ENCODE measurements around the gene ZFAND5. TPM values are rescaled to one million over a fixed set of nuclear protein-coding genes. Genes with fewer than 3 reads are reported as not detected.

ZFAND5 gene
- 10 to 100 TPM; 92.4 to 93.8 TPM for total RNA-seq

DNA sequence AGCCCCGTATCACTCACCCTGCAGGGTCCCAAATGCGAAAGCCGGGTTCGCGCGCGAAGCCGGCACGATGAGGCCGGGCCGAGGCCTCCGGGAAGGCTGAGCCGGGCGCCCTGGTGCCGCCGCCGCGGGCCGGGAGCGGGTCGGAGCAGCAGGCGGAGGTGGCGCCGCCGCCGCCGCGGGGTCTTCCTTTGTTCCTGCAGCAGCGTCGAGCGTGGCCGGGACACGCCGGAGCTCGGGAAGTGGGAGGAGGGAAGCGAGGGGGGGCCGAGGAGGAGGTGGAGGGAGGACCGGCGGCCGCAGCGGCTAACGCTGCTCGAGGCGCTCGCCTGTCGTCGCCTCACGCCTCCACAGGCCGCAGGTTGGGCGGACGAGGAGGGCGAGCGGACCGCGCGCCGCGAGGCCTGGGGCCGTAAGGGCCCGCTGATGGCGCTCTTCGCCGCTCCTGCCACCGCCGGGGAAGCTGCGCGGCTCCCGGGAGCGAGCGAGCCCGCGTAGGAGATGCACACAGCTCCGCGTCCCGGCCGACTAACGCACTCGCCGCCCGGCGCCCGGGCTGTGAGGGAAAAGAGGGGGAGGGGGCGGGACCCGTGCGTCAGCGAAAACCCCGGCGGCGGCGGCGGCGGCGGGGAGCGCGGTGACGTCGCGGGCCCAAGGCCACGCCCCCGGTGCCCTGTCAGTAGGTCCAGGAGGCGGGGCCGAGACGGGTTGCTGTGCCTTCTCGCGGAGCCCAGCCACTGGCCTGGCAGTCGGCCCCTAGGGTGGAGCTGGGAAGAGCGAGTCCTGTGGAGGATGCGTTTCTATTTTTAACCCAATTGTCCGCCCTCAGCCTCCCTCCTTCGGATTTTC, at the start of gene ZFAND5:
Gene ZFAND5, minus strand, starts transcription at position 530 of the 846 bp plus-strand sequence. CDS start 4,430 bp downstream, outside the sequence.
- ChIA-PET POLR2A (interaction anchor here (0.7 to 2.2 kb wide), 19 partner anchors 9 to 770 kb away, joined by 3 to 9 read pairs (median 4); partner anchors contain the start of gene CEMIP2), CTCF (interaction anchor here (0.8 to 1.7 kb wide), 7 partner anchors 16 to 228 kb away, joined by 3 to 6 read pairs (median 4); no protein-coding TSS in a partner anchor)
- peak within 1 kb of the TSS; percentile 96 for H3K27ac Mint-ChIP-seq
- intact Hi-C loops (cut with micrococcal nuclease) = loop anchor here (1.0 to 10.0 kb wide), 14 partner anchors 9 to 1950 kb away; partner anchors contain the start of genes ABHD17B, ANXA1, C9orf85 and CEMIP2
- peaks cover 35% of the 10 kb centered on the region for H3K4me1 Mint-ChIP-seq (ENCODE audit: low read depth)
- H3K36me3 Mint-ChIP-seq = peaks cover 19% of the 10 kb centered on the region
- H3K9me3 Mint-ChIP-seq = no peaks in the 10 kb centered on the region
- H3K4me3 Mint-ChIP-seq = peak within 1 kb of the TSS; percentile 84
- peak; percentile 95 for DNase-seq
- no peaks in the 10 kb centered on the region for H3K27me3 Mint-ChIP-seq

DNA sequence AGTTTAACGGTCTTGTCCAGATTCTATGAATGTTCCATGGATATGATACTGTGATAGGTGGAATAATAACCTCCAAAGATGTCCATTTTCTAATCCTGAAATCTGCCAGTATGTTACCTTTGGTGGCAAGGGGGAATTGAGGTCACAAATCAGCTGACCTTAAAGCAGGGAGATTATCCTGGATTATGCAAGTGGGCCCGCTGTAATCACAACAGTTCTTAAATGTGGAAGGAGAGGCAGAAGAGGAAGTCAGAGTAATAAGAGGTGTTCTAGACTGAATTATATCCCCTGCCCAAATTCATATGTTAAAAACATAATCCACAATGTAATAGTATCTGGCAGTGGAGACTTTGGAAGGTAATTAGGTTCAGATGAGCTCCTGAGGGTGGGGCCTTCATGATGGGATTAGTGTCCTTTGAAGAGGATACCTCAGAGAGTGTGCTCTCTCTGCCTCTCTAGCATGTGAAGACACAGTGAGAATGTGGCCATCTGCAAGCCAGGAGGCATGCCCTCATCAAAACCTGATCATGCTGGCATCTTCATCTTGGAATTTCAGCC, 47.6 kb upstream of the ZFAND5 start:
- ChIA-PET POLR2A (no interaction called here), CTCF (no interaction called here)
- no peak for DNase-seq
- Mint-ChIP-seq H3K4me1 (ENCODE audit: low read depth) (no peaks in the 10 kb centered on the region), H3K27me3 (no peaks in the 10 kb centered on the region), H3K9me3 (no peaks in the 10 kb centered on the region), H3K27ac (no peak overlapping the region), H3K36me3 (no peaks in the 10 kb centered on the region), H3K4me3 (no peak overlapping the region)
- intact Hi-C loops (cut with micrococcal nuclease) = no loop called here

- POLR2A ChIA-PET = no interaction called here
- CTCF ChIA-PET = no interaction called here
- no peaks in the 10 kb centered on the region for H3K4me1 Mint-ChIP-seq (ENCODE audit: low read depth)
- H3K36me3 Mint-ChIP-seq = no peaks in the 10 kb centered on the region
- no peak for DNase-seq
- intact Hi-C loops (cut with micrococcal nuclease) = no loop called here
- no peaks in the 10 kb centered on the region for H3K27me3 Mint-ChIP-seq
- H3K27ac Mint-ChIP-seq = no peak overlapping the region
- H3K4me3 Mint-ChIP-seq = no peak overlapping the region
- H3K9me3 Mint-ChIP-seq = no peaks in the 10 kb centered on the region
These were observed 45.2 kb upstream of the ZFAND5 start for GRCh38 chr9:72410214-72410613.

DNA sequence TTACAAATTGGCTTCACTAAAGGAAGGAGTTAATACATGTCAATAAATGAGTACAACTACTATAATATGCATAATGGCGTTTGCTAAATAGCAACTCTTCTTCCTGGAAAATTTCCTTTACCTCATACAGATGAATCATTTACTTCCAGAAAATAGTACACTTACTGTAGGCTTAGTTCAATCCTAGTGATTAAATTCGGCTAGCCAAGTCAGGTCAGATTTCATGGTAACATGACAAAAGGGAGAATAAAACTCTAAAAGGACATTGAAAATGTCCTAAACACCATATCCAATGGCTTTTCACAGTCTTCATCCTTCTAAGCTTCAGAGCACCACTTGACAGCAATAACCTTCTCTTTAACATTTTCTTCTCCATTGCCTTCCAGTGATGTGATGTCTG, 42.1 kb upstream of the ZFAND5 start:
- ChIA-PET CTCF (no interaction called here), POLR2A (no interaction called here)
- Mint-ChIP-seq H3K27ac (no peak overlapping the region), H3K4me1 (ENCODE audit: low read depth) (no peaks in the 10 kb centered on the region), H3K4me3 (no peak overlapping the region), H3K36me3 (no peaks in the 10 kb centered on the region), H3K27me3 (no peaks in the 10 kb centered on the region), H3K9me3 (no peaks in the 10 kb centered on the region)
- no peak for DNase-seq
- intact Hi-C loops (cut with micrococcal nuclease) = no loop called here

DNA sequence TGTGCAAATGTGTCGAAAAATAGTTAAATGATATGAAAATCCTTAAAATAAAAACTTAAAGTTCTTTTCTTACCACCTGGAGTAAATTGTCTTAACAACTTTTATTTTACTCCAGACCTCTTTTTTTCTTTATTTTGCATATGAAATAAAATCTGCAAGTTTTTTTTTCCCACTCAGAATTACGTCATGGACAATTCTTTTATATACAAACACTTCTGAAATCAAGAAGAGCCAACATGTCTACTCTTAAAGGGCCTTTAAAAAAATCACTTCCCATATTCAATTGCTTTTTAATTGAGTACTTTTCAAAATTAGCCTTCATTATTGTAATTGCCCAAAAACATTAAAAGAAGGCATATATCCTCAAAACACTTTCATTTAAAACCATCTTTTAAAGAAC, 37.7 kb upstream of the ZFAND5 start:
- ChIA-PET CTCF (no interaction called here), POLR2A (no interaction called here)
- Mint-ChIP-seq H3K4me3 (no peak overlapping the region), H3K27ac (no peak overlapping the region), H3K9me3 (no peaks in the 10 kb centered on the region), H3K4me1 (ENCODE audit: low read depth) (no peaks in the 10 kb centered on the region), H3K36me3 (no peaks in the 10 kb centered on the region), H3K27me3 (no peaks in the 10 kb centered on the region)
- no peak for DNase-seq
- intact Hi-C loops (cut with micrococcal nuclease) = no loop called here

GRCh38 chr9:72401396-72401795, 36.4 kb upstream of the ZFAND5 start:
- POLR2A ChIA-PET = no interaction called here
- no peak overlapping the region for H3K27ac Mint-ChIP-seq
- no peaks in the 10 kb centered on the region for H3K27me3 Mint-ChIP-seq
- no peak for DNase-seq
- no peak overlapping the region for H3K4me3 Mint-ChIP-seq
- intact Hi-C loops (cut with micrococcal nuclease) = no loop called here
- no peaks in the 10 kb centered on the region for H3K36me3 Mint-ChIP-seq
- CTCF ChIA-PET = no interaction called here
- H3K4me1 Mint-ChIP-seq (ENCODE audit: low read depth) = no peaks in the 10 kb centered on the region
- no peaks in the 10 kb centered on the region for H3K9me3 Mint-ChIP-seq

- H3K4me3 Mint-ChIP-seq = no peak overlapping the region
- no peaks in the 10 kb centered on the region for H3K9me3 Mint-ChIP-seq
- no peaks in the 10 kb centered on the region for H3K36me3 Mint-ChIP-seq
- H3K27ac Mint-ChIP-seq = no peak overlapping the region
- H3K4me1 Mint-ChIP-seq (ENCODE audit: low read depth) = no peaks in the 10 kb centered on the region
- ChIA-PET POLR2A (no interaction called here), CTCF (no interaction called here)
- no peak for DNase-seq
- intact Hi-C loops (cut with micrococcal nuclease) = no loop called here
- no peaks in the 10 kb centered on the region for H3K27me3 Mint-ChIP-seq
These were observed 35.9 kb upstream of the ZFAND5 start for GRCh38 chr9:72400866-72401265.

GRCh38 chr9:72399391-72399790, 34.4 kb upstream of the ZFAND5 start:
- intact Hi-C loops (cut with micrococcal nuclease) = no loop called here
- ChIA-PET CTCF (no interaction called here), POLR2A (no interaction called here)
- DNase-seq = no peak
- Mint-ChIP-seq H3K4me1 (ENCODE audit: low read depth) (no peaks in the 10 kb centered on the region), H3K9me3 (no peaks in the 10 kb centered on the region), H3K4me3 (no peak overlapping the region), H3K27me3 (no peaks in the 10 kb centered on the region), H3K36me3 (no peaks in the 10 kb centered on the region), H3K27ac (no peak overlapping the region)

GRCh38 chr9:72396247-72397091, 31.5 kb upstream of the ZFAND5 start:
- Mint-ChIP-seq H3K4me1 (ENCODE audit: low read depth) (no peaks in the 10 kb centered on the region), H3K9me3 (no peaks in the 10 kb centered on the region), H3K36me3 (no peaks in the 10 kb centered on the region), H3K4me3 (no peak overlapping the region), H3K27ac (no peak overlapping the region), H3K27me3 (no peaks in the 10 kb centered on the region)
- intact Hi-C loops (cut with micrococcal nuclease) = no loop called here
- CTCF ChIA-PET = no interaction called here
- POLR2A ChIA-PET = interaction anchor here (1.3 kb wide), 1 partner anchor 31 kb away, joined by 3 read pairs; the partner anchor contains the start of gene ZFAND5
- no peak for DNase-seq

GRCh38 chr9:72394066-72394465, 29.1 kb upstream of the ZFAND5 start:
- H3K27me3 Mint-ChIP-seq = no peaks in the 10 kb centered on the region
- POLR2A ChIA-PET = no interaction called here
- no peaks in the 10 kb centered on the region for H3K9me3 Mint-ChIP-seq
- intact Hi-C loops (cut with micrococcal nuclease) = no loop called here
- no peak overlapping the region for H3K27ac Mint-ChIP-seq
- CTCF ChIA-PET = interaction anchor here (0.7 kb wide), 1 partner anchor 98 kb away, joined by 3 read pairs; no protein-coding TSS in a partner anchor
- no peaks in the 10 kb centered on the region for H3K36me3 Mint-ChIP-seq
- peaks cover under 1% of the 10 kb centered on the region for H3K4me1 Mint-ChIP-seq (ENCODE audit: low read depth)
- no peak for DNase-seq
- H3K4me3 Mint-ChIP-seq = no peak overlapping the region

DNA sequence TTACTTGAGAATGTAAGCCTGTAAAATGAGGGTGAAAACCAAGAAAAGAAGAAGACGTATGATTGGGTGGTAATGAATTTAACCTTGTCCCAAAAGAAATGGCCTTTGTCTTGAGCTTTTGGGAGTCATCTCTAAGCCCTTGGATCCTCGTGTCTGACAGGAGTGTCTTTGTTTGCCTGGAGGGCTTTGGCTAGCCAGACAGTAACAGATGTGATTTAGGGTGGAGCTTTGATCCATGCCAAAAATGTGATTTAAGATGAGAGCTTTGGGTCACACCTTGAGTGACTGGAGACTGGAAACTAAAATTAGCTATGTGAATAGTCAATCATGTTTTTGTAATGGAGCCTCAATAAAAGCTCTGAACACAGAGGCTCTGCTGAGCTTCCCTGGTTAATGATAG, 25.9 kb upstream of the ZFAND5 start:
- peaks cover 7% of the 10 kb centered on the region for H3K4me1 Mint-ChIP-seq (ENCODE audit: low read depth)
- ChIA-PET CTCF (interaction anchor here (0.7 to 1.9 kb wide), 3 partner anchors 53 to 201 kb away, joined by 3 to 6 read pairs (median 4); no protein-coding TSS in a partner anchor), POLR2A (no interaction called here)
- DNase-seq = no peak
- H3K4me3 Mint-ChIP-seq = no peak overlapping the region
- H3K9me3 Mint-ChIP-seq = no peaks in the 10 kb centered on the region
- intact Hi-C loops (cut with micrococcal nuclease) = no loop called here
- H3K36me3 Mint-ChIP-seq = no peaks in the 10 kb centered on the region
- no peaks in the 10 kb centered on the region for H3K27me3 Mint-ChIP-seq
- no peak overlapping the region for H3K27ac Mint-ChIP-seq

- Mint-ChIP-seq H3K4me1 (ENCODE audit: low read depth) (peaks cover 7% of the 10 kb centered on the region), H3K9me3 (no peaks in the 10 kb centered on the region), H3K4me3 (no peak overlapping the region), H3K36me3 (no peaks in the 10 kb centered on the region), H3K27me3 (no peaks in the 10 kb centered on the region), H3K27ac (no peak overlapping the region)
- intact Hi-C loops (cut with micrococcal nuclease) = loop anchor here (5.0 kb wide), 1 partner anchor 34 kb away; no protein-coding TSS in a partner anchor
- POLR2A ChIA-PET = interaction anchor here (2.3 kb wide), 1 partner anchor 21 kb away, joined by 7 read pairs; the partner anchor contains the start of gene ZFAND5
- DNase-seq = no peak
- CTCF ChIA-PET = interaction anchor here (1.7 kb wide), 1 partner anchor 21 kb away, joined by 4 read pairs; the partner anchor contains the start of gene ZFAND5
These were observed 21.2 kb upstream of the ZFAND5 start for GRCh38 chr9:72386186-72386585.

All from activated CD4-positive, alpha-beta memory T cell treated with anti-CD3 and anti-CD28 coated beads for 36 hours (primary cell).